GM18526 (cell line): ENCODE measurements around the gene SLC25A48.

Experiments used
- POLR2A ChIP-seq: IDR thresholded peaks from 3 replicates; pipeline ENCODE4 v1.6.1; 2011; ENCODE audit not compliant: insufficient read length; ENCODE audit errors: extremely low read depth

SLC25A48 gene

DNA sequence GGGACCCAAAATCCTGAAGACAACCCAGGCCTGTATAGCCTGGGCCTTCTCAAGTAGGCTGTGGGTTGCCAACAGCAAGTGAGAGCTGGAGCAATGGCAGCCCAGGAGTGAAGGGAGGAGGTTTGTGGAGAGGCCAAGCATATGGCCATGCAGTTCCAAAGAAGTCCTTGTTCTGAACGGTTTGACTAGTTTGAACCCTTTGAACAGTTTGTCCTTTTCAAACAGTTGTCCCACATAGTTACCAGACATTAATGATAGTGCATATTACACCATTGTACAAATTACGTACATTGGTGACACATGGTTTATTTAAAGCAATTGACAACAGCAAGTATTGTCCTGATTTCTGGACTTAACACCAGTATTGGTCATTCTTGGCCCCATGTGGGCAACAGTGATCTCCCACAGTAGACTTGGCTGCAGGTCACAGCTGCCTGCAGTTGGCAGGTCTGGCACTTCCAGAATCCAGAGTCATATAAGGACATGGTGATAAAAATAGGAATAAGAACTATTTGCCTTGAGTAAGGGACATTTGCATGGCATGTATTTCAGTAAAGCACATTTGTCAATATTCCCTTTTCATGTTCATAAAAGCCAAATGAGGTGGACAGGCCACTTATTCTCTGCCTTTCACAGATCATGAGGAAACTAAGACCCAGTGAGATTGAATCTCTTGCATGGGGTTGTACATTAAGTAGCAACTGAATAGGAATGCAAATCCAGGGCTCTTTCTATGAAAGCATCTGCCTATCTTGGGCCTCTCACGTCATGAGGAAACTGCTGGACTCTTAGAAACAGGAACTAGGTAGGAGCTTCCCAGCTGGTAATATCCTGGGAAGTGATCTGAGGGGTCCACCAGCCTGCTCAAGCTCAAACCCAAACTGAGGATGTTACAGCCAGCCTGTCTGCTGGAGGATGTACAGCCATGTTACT, 30.3 kb downstream of the SLC25A48 start:
- TF ChIP-seq POLR2A, result no peak

- no peak for TF ChIP-seq POLR2A
Measured at GRCh38 chr5:135866016-135866415, 31.6 kb downstream of the SLC25A48 start.

DNA sequence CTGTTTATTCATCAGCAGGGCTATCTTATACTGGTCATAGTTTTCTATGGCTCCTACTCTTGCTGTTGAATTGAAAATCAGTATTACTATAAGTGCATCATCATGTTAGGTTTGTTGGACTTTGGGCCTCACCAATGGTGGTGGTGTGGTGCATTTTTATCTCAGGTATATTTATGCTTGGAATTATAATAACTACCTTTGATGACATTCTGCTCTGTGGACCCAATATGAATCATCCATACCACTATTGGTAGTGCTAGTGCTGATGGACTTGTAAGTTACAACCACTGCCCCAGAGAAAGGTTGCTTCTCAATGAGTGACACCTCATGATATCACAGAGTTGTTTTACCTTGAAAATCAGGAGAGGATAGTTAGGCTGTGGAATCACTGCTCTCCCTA, 33.1 kb downstream of the SLC25A48 start:
- no peak for TF ChIP-seq POLR2A

GRCh38 chr5:135868681-135869080, 34.2 kb downstream of the SLC25A48 start:
- no peak for TF ChIP-seq POLR2A

DNA sequence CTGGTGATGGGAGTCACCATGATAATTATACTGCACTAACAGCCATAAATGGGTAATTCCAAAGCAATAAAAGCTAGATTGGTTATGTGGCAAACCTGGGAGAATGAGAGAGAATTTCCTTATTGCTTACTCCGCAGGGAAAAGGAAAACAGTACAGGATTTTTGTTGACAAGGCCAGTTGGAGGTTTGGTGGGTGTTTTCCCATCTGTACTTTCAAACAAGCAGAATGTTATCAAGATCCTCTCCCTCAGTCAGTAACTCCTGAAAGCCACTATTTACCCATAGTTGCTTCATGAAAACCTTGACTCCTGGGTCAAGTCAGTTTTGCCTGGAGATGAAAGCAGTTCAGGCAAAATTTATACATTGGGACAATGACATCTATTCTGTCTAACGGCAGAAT, 34.8 kb downstream of the SLC25A48 start:
- TF ChIP-seq POLR2A, result no peak

- TF ChIP-seq POLR2A, result no peak
Measured at GRCh38 chr5:135869935-135870334, 35.5 kb downstream of the SLC25A48 start.

GRCh38 chr5:135871268-135871915, 36.9 kb downstream of the SLC25A48 start:
- TF ChIP-seq POLR2A, result no peak

DNA sequence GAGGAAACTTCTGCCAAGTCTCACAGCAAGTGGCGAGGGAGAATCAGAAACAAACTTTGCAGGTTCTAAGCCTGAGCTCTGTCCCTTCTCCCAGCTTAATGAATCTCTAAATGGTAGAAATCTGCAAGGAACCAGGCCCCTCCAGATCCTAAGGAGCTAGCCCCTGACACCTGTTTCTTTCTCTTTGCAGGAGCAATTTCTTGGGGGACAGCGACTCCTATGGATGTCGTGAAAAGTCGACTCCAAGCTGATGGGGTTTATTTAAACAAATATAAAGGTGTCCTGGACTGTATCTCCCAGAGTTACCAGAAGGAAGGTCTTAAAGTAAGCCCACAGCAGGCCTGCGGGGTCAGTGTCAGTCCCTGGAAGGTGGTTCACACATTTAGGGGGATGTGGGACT, 39.4 kb downstream of the SLC25A48 start:
- TF ChIP-seq POLR2A, result no peak

DNA sequence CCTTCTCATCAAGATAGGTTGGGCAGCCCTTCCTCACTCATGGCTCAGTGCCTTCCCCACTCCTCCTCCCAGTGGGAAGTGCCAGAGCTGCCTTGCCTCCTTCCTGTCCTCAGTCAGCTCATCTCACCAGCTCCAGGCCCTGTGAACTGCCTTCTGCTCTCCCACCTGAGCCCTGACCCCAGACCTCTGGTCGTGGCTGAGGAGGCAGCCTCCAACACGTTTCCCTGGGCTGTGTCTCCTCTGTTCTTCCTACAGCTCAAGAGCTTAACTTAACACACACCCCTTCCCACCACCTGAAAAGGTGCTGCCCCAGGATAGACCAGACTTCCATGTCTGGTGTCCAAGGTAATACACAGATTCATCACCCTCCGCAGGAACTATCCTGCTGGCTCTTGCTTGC, 40.0 kb downstream of the SLC25A48 start:
- TF ChIP-seq POLR2A, result no peak

GRCh38 chr5:135875567-135875966, 41.1 kb downstream of the SLC25A48 start:
- TF ChIP-seq POLR2A, result no peak

- TF ChIP-seq POLR2A, result no peak
Measured at GRCh38 chr5:135876146-135876545, 41.7 kb downstream of the SLC25A48 start.

- TF ChIP-seq POLR2A, result no peak
Measured at GRCh38 chr5:135877570-135878155, 43.2 kb downstream of the SLC25A48 start.

DNA sequence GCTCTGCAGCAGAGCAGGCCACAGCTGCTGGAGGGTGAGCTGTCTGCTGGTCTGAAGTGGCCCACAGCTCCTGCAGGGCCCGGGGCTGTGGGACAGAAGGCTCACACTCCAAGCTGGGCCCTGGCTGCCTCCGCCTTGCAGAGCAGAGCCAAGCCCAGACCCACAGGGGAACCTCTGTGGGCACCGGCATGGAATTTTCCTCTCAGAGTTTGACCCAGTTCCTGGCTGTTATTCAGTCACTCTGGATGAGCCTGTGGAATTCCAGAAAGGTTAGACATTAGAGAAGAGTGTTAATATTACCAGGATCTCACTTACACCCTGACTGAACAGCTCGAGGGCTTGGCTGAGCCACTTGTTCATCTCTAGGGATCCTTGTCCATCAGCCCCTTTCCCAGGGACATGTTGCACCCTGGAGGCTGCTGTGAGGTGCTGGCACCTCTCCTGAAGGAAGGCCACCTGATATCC, 43.7 kb downstream of the SLC25A48 start:
- TF ChIP-seq POLR2A, result no peak

- no peak for TF ChIP-seq POLR2A
Measured at GRCh38 chr5:135879591-135879990, 45.1 kb downstream of the SLC25A48 start.

GRCh38 chr5:135880278-135880677, 45.8 kb downstream of the SLC25A48 start:
- TF ChIP-seq POLR2A, result no peak

GRCh38 chr5:135880801-135881200, 46.3 kb downstream of the SLC25A48 start:
- no peak for TF ChIP-seq POLR2A
